HEK293T (cell line): ENCODE measurements around the gene SERF2.
A peak's percentile ranks its signal among the peaks of the same experiment; 100 is the strongest.

ENCODE experiments used
- CTCF ChIA-PET: fragments of 350-600 bp; formaldehyde crosslinking; extraction: SDS; loops from one replicate; lab custom pipeline; 2021; ENCODE audit warnings: antibody characterized with exemption, inconsistent platforms; lab: Yijun Ruan, JAX
- POLR2A ChIA-PET: fragments of 350-600 bp; formaldehyde crosslinking; extraction: SDS; loops from one replicate; lab custom pipeline; 2020; ENCODE audit warnings: antibody characterized with exemption, inconsistent platforms; lab: Yijun Ruan, JAX
- DNase-seq: peaks from one replicate; pipeline ENCODE4 v3.0.0; 2012; ENCODE audit warnings: mixed read lengths; ENCODE audit errors: extremely low spot score
- ARNT ChIP-seq: fragments of 450-650 bp; IDR thresholded peaks from 2 replicates; pipeline ENCODE4 v1.6.1; 2017; ENCODE audit warnings: mild to moderate bottlenecking
- BHLHE40 ChIP-seq: fragments of 450-650 bp; IDR thresholded peaks from 2 replicates; pipeline ENCODE4 v1.6.1; 2016; ENCODE audit warnings: mild to moderate bottlenecking, moderate library complexity, borderline replicate concordance
- CTBP1 ChIP-seq: fragments of 450-650 bp; IDR thresholded peaks from 2 replicates; pipeline ENCODE4 v1.6.1; 2016; ENCODE audit warnings: borderline replicate concordance
- ELF4 ChIP-seq: fragments of 450-650 bp; IDR thresholded peaks from 2 replicates; pipeline ENCODE4 v1.6.1; 2017; ENCODE audit warnings: antibody characterized with exemption
- FOXA1 ChIP-seq: fragments of 450-650 bp; IDR thresholded peaks from 2 replicates; pipeline ENCODE4 v1.6.1; 2016; ENCODE audit warnings: mild to moderate bottlenecking
- FOXK2 ChIP-seq: fragments of 450-650 bp; IDR thresholded peaks from 2 replicates; pipeline ENCODE4 v1.6.1; 2016; ENCODE audit warnings: mild to moderate bottlenecking
- FOXM1 ChIP-seq: fragments of 450-650 bp; IDR thresholded peaks from 2 replicates; pipeline ENCODE4 v1.6.1; 2017; ENCODE audit warnings: mild to moderate bottlenecking, borderline replicate concordance
- HDGF ChIP-seq: fragments of 450-650 bp; IDR thresholded peaks from 2 replicates; pipeline ENCODE4 v1.6.1; 2017; ENCODE audit warnings: antibody characterized with exemption, borderline replicate concordance
- L3MBTL2 ChIP-seq: fragments of 450-650 bp; conservative IDR thresholded peaks from 2 replicates; pipeline ENCODE4 v1.6.1; 2016; ENCODE audit warnings: mild to moderate bottlenecking
- LEF1 ChIP-seq: fragments of 450-650 bp; IDR thresholded peaks from 2 replicates; pipeline ENCODE4 v1.6.1; 2017; ENCODE audit warnings: mild to moderate bottlenecking, borderline replicate concordance
- NFRKB ChIP-seq: fragments of 450-650 bp; IDR thresholded peaks from 2 replicates; pipeline ENCODE4 v1.6.1; 2016; ENCODE audit warnings: mild to moderate bottlenecking, moderate library complexity
- SP1 ChIP-seq: fragments of 450-650 bp; IDR thresholded peaks from 2 replicates; pipeline ENCODE4 v1.6.1; 2017
- SUZ12 ChIP-seq: fragments of 450-650 bp; IDR thresholded peaks from 2 replicates; pipeline ENCODE4 v1.6.1; 2016; ENCODE audit warnings: mild to moderate bottlenecking
- TARDBP ChIP-seq: fragments of 450-650 bp; IDR thresholded peaks from 2 replicates; pipeline ENCODE4 v1.6.1; 2016
- ZNF384 ChIP-seq: fragments of 450-650 bp; IDR thresholded peaks from 2 replicates; pipeline ENCODE4 v1.6.1; 2016
- TF ChIP-seq, protein P1 (sequence below): fragments of 450-650 bp; IDR thresholded peaks from 2 replicates; pipeline ENCODE4 v1.6.1; 2016

Gene SERF2

GRCh38 chr15:43776101-43776717 lies 15.9 kb upstream of the SERF2 start:
- no peak for DNase-seq
- ChIA-PET CTCF (interaction anchor here (0.6 to 2.0 kb wide), 3 partner anchors 14 to 25 kb away, joined by 4 to 13 read pairs (median 7); partner anchors contain the start of gene HYPK), POLR2A (interaction anchor here (0.7 to 3.0 kb wide), 13 partner anchors 10 to 335 kb away, joined by 3 to 33 read pairs (median 4); partner anchors contain the start of genes HYPK, MFAP1, PDIA3 and SERF2)
- TF ChIP-seq FOXK2 (no peak), ZNF384 (no peak), SUZ12 (no peak), BHLHE40 (no peak), NFRKB (no peak), LEF1 (no peak), TARDBP (no peak), HDGF (no peak), ELF4 (no peak), FOXA1 (no peak), SP1 (no peak), ARNT (no peak), L3MBTL2 (no peak), CTBP1 (no peak), FOXM1 (no peak)
- TF ChIP-seq, protein P1, sequence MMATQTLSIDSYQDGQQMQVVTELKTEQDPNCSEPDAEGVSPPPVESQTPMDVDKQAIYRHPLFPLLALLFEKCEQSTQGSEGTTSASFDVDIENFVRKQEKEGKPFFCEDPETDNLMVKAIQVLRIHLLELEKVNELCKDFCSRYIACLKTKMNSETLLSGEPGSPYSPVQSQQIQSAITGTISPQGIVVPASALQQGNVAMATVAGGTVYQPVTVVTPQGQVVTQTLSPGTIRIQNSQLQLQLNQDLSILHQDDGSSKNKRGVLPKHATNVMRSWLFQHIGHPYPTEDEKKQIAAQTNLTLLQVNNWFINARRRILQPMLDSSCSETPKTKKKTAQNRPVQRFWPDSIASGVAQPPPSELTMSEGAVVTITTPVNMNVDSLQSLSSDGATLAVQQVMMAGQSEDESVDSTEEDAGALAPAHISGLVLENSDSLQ: no peak

DNA sequence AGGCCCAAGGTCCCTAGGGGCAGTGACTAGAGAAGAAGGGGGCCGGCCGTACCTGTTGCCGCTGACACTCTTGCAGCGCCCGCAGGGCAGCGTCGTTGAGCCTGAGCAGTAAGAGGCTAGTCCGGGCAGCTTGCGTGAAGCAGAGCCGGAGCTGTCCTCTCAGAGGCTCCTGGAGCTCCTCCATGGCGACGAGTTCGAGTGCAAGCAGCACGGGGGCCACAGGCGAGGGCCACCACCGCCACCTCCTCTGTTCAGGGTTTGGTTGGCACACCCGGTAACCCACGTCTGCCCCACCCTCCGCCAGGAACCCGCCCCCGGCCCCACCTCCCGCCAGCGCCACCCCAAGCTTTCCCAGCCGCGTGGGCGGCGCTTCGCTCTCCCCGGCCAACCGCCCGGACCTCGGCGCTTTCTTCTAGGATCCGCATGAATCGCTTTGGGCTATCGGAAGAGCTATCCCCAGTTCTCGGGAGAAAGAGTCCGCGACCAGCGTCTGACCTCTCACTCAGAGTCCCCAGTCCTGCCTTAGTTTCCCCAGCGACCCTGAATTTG lies 15.3 kb upstream of the SERF2 start, which contains the start of gene ELL3:
TSS of gene ELL3 (minus strand) at position 249 of the 549 bp plus-strand sequence. CDS start at position 184, 65 bp downstream.
- ChIA-PET CTCF (interaction anchor here (0.7 to 2.0 kb wide), 3 partner anchors 14 to 252 kb away, joined by 3 to 13 read pairs (median 4); partner anchors contain the start of gene HYPK), POLR2A (interaction anchor here (0.7 to 3.0 kb wide), 16 partner anchors 10 to 336 kb away, joined by 3 to 33 read pairs (median 4); partner anchors contain the start of genes HYPK, MFAP1, PDIA3 and SERF2)
- DNase-seq: no peak
- TF ChIP-seq ZNF384 (no peak), ARNT (no peak), SUZ12 (no peak), NFRKB (no peak), BHLHE40 (no peak), SP1 (no peak), FOXK2 (no peak)
- TF ChIP-seq, protein P1: no peak

DNA sequence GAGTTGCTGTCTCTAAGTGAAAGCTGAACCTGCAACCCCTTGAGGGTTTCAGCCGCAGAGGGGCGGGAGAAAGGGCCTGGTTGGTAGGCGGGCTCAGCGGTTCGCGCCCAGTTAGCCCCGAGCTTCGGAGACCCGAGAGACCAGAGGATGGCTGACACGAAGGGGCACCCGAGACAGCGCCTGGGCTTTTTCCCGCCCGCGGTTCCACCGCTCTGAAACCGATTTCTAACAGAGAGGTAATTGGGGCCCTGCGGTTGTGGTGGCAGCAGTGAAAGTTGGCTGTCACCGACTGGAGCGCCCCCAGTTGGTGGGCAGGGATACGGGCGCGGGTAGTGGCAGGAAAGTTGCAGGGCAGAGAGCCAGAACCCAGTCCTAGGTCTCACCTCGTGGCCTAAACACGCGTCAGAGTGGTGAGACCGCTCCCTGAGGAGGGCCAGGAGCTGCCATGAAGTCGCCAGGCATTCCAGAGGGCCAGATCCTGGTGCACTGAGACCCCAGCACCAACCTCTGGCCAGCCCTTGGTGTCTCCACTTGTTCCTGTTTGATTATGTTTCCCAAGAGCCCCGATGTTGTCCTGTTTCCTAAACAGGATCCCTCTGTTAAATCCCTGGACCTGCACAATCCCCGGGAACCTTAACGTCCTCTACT lies 14.7 kb upstream of the SERF2 start:
- TF ChIP-seq L3MBTL2: peak; percentile 88
- TF ChIP-seq TARDBP: no peak
- TF ChIP-seq SP1: no peak
- peak; percentile 55 for DNase-seq
- CTCF ChIA-PET: interaction anchor here (0.6 to 2.0 kb wide), 3 partner anchors 13 to 252 kb away, joined by 3 to 13 read pairs (median 3); no protein-coding TSS in a partner anchor
- POLR2A ChIA-PET: interaction anchor here (0.6 to 3.0 kb wide), 13 partner anchors 9 to 337 kb away, joined by 3 to 33 read pairs (median 3); partner anchors contain the start of genes HYPK, MFAP1, PDIA3 and SERF2

GRCh38 chr15:43779016-43779415 lies 13.1 kb upstream of the SERF2 start:
- POLR2A ChIA-PET: no interaction called here
- TF ChIP-seq, protein P1: no peak
- TF ChIP-seq SP1 (no peak), BHLHE40 (no peak), LEF1 (no peak), ZNF384 (no peak), ARNT (no peak), FOXK2 (no peak), SUZ12 (no peak), HDGF (no peak), FOXM1 (no peak), CTBP1 (no peak), L3MBTL2 (no peak), TARDBP (no peak)
- CTCF ChIA-PET: interaction anchor here (0.6 kb wide), 1 partner anchor 102 kb away, joined by 5 read pairs; no protein-coding TSS in a partner anchor
- DNase-seq: no peak

- TF ChIP-seq ARNT (no peak), NFRKB (no peak), SP1 (no peak), FOXA1 (no peak)
- CTCF ChIA-PET: interaction anchor here (3.1 kb wide), 1 partner anchor 12 kb away, joined by 13 read pairs; the partner anchor contains the start of gene ELL3
Measured at GRCh38 chr15:43789409-43789808, 2.7 kb upstream of the SERF2 start.

More at GRCh38 chr15:43789409-43789808, 2.7 kb upstream of the SERF2 start:
- DNase-seq: no peak
- POLR2A ChIA-PET: interaction anchor here (2.5 to 6.3 kb wide), 2 partner anchors 11 to 12 kb away, joined by 11 to 33 read pairs; partner anchors contain the start of genes ELL3, HYPK and SERINC4
